HT-29 (cell line): ENCODE data around the gene SBSN. TPM values are rescaled to one million over a fixed set of nuclear protein-coding genes. Genes with fewer than 3 reads are reported as not detected.

ENCODE experiments used
- DNase-seq: peaks from one replicate; pipeline ENCODE4 v3.0.0-alpha.2; 2015; ENCODE audit warnings: low spot score
- total RNA-seq: library from RNA; depleted of rRNA; stranded (reverse); fragments of >200 nt; shearing (Covaris generic); gene quantifications from 2 replicates; pipeline ENCODE4 v1.2.3, GENCODE V29; 2014

The SBSN gene
- total RNA-seq, 1 experiment from 2014 or later, result not detected

DNA sequence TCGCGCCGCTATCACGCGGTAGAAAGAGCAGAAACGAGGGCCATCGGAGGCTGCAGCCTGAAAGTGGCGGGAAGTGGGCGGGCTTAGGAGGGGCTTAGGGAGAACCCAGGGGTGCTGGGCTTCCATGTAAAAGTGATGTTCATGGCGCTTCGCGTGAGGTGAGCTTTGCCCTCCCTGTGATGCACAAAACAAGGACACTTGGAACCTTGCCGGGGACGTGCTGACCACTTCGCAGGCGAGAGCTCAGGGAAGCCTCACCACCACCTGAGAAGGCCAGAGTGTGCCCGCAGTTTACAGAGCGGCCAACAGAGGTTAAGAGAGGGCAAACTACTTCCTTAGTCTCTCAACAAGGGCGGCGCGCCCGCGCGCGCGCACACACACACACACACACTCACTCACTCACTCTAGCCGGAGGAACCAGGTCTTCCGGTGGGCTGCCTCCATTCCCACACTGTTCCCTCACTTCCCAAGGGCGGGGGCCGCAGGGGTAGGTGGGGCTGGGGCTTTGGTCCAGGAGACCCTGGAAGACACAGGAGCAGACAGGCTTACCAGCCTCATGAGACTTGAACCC is 5.8 kb upstream of the SBSN start:
- peak; percentile 74 for DNase-seq

DNA sequence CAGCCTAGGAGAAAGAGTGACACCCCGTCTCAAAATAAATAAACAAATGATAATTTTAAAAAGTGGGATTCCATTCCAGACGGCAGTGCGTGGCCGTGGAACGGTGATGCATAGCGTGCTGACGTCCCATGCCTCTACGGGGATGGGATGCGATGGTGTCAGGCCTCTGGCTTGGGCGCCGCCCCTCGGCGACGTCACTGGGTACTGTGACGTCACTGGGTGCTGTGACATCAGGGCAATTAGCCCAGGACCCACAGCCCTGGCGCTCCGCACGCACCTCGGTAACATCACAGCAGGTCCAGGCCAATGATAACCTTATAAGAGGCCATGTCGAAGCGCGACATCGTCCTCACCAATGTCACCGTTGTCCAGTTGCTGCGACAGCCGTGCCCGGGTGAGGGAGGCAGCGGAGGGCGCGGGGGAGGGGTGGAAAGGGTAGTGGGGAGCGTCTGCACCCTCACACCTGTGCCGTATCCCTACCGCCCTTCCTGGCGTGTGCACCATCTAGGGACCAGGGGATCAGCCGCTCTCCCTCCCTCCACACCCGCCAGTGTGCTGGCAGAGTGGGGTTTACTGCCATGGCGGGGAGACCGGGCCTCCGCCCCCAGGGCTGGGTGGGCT is 5.2 kb upstream of the SBSN start, which contains the start of gene GAPDHS:
Gene GAPDHS (plus strand): TSS at position 256 of the 621 bp plus-strand sequence. CDS start 72 bp downstream, at position 328.
- DNase-seq, result no peak

DNA sequence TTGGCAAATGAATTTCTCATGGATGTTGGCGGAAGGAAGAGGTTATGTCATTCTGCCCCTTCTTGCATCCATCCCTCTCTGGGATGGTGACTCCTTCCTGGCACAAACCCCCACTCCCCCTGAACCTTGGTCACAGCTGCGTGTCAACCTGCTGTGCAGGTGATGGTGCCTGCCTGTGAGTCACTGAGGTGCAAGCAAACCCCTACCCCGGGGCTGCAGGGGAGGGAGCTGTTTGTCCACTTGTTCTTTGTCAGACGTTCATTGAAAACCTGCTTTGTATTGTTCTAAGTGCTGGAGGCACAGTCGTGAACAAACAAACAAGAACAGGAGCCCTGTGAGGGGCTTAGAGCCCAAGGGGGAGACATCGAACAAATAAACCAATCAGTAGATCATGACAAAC is 3.2 kb upstream of the SBSN start:
- no peak for DNase-seq

DNA sequence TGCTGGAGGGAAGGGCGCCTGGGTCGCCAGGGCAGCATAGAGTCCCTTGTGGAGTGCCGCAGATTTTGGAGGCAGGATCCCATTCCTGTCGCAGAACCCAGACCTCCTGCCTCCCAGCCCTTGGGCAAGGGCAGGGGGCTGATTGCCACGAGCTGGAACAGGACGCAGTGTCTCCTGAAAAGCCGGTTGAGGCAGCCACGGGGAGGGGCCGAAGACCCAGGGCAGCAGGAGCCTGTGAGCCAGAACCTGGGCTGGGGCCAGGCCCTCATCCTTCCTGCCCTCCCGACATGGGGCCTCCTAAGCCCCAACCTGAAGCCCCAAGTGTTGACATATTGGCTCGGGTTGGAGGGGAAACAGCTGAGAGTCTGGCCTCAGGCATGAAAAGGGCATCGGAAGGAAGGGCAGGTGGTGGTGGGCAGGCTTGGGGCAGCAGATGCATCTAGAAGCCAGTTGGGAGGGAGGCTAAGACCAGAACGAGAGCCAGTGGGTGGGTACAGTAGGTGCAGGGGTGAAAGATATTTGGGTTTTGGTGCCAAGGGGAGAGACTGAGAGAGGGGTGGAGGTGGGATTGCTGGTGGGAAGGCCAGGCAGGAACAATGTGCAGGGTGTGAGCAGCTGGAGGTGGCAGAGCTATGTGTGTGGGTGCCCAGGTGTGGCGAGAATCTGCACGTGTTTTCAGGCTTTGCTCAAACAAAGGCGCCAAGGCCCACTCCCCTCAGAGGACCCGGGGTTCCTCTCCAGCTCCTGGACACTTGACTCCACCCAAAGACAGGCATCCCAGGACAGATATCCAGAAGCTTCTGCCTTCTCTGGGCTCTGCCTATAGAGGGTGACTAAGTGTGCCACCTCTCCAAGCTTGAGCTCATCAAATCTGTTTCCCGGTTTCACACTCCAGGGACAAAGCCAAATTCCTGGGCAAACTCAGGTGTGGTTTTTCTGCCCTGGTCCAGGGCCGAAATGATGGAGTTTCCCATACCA is 1.4 kb upstream of the SBSN start:
- DNase-seq, result no peak

DNA sequence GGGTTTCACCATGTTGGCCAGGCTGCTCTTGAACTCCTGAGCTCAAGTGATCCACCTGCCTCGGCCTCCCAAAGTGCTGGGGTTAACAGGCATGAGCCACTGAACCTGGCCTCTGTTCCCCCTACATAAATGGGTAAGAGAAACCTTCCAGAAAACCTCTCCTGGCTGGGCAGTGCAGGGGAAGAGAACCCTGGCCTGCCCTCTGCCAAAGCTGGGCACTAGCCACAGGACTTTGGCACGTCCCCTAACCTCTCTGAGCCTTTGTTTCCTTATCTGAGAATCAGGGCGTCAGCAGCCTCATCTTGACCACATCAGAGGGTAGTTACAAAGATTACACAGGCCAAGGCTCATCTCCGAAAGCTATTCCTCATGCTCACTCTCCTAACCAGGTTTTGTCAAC is 2.2 kb downstream of the SBSN start:
- DNase-seq, result no peak

DNA sequence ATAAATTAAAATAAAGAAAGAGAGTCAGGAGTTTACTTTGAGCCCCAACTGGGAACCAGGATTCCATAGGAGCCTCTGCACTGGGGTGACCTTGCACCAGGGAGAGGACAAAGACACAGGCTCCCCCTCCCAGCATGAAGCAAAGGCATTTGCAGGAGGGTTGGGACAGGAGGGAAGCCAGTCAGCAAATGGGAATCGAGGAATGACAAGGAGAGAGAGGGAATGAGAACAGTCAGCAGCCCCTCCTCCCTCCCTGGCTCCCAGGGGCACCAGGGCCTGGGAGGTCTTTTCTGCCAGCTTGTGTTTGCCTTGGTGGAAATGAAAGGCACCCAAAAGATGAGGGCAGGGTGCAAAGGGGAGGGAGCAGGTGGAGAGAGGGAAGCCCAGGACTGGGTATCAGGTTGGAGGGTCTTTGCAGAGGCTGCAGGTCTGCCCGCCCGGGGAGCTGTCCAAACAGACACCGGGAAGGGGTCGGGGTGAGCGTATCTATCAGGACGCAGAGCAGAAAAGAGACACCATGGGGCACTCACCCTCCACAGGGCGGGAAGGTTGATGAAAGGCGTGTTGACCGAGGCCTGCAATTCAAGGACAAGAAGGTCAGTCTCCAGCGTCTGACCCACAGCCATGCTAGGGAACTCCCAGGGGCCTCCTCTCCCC is 3.8 kb downstream of the SBSN start:
- no peak for DNase-seq

DNA sequence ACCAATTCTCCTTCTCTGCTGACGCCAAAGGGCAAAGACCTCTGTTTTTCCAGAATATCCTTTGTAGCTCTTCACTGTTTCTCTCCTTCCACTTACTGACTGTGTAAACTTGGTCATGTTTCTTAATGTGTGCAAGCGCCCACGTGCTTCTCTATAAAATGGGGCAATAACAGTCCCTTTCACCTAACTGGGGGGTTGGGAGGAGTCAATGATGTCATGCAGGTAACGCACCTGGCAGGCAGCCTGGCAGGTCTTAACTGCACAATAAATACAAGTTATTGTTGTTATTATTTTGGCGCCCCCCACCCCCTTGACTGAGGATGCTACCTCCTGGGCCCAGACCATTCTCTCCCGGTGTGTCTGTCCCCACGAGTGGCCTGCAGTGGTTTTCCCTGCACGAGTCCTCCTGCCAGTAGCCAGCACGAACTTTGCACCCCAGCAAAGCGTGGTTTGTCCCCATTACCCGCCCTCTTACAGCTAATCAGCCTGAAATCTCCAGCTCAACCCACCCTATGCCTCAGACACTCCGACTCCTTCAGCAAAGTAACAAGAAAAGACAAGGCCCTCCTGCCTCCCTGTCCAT is 5.3 kb downstream of the SBSN start:
- peak; percentile 26 for DNase-seq

DNA sequence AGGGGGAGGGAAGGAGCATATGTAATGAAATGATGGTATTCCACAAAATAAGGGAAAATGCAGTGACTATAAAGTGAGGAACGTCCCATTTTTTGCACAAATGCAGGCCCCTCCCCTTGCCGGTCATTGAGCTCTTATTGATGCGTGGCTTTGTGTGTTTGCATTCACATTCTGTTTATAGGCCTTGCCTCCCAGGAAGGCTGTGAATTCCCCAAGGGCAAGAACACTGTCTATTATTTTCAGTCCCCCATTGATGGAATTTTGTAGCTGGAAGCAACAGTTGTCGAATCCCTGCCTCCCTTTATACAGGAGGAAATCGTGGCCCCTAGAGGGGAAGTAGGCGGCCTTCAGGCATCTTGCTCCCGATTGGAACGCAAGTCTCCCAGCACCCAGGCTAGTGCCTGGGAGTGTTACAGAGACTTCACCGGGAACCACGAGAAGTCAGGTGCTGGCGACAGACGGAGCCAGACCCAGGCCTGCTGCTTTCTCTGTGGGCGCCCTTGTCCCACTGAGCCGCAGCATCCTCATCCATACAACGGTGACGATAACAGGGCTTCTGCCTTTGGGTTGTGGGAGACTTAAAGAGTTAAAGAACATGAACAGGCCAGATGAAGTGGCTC is 6.9 kb downstream of the SBSN start:
- DNase-seq, result no peak

DNA sequence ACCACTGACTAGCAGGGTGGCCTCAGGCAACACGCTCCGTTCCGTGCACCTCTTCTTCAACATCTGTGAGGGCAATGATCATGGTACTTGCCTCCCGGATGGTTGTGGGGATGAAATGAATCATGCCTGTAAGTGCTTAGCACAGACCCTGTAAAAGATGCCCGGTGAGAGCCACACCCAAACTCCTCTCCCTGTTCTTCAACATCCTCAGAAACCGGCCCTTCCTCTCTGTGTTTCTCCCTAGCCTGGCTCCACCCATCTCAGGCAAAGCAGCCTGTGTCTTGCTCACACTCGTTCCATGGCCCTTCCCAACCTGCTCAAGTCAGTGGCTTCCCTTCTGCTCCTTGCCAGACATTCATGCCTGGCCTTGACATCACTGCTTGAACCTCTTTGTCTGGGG is 8.8 kb downstream of the SBSN start:
- DNase-seq, result no peak

DNA sequence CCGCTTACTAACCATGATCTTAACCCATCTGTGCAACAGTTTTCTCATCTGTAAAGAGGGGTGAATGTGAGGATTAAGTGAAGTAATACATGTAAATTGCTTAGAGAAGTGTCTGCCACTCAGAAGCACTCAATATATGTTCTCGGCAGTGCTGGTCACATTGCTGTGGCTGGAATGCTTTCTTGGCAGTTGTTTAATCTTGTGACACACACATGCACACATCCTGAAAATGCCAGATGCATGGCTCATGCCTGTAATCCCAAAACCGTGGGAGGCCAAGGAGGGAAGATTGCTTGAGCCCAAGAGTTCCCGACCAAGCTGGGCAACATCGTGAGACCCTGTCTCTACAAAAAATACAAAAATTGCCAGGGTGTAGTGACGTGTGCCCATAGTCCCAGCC is 9.8 kb downstream of the SBSN start:
- DNase-seq, result no peak

DNA sequence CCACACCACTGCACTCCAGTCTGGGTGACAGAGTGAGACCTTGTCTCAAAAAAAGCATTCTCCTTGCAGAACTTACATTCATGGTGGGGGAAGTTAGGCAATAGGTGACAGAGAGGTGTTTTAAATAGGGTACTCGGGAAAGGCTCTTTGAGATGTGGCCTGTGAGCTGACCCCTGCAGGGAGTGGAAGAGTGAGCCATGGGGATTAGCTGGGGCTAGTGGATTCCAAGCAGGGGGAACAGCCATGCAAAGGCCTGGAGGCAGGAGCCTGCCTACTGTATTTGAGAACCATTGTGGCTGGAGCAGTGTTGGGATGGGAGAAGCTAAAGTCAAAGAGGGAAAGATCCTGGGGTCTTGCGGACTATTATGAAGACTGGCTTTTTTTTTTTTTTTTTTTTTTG is 10.8 kb downstream of the SBSN start:
- no peak for DNase-seq

DNA sequence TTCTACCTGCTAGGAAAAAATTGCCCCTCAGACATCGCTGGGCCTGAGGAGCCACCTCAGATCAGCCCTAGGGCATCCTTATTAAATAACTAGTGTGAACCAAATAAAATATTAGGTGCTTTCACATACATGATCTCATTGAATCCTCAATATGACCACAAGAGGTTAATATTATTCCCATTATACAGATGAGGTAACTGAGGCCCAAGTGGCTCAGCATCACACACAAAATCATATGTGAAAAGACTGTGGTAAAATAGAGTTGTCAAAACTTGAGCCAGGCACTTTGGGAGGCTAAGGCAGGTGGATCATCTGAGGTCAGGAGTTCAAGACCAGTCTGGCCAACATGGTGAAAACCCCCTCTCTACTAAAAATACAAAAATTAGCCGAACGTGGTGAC is 11.8 kb downstream of the SBSN start:
- no peak for DNase-seq

DNA sequence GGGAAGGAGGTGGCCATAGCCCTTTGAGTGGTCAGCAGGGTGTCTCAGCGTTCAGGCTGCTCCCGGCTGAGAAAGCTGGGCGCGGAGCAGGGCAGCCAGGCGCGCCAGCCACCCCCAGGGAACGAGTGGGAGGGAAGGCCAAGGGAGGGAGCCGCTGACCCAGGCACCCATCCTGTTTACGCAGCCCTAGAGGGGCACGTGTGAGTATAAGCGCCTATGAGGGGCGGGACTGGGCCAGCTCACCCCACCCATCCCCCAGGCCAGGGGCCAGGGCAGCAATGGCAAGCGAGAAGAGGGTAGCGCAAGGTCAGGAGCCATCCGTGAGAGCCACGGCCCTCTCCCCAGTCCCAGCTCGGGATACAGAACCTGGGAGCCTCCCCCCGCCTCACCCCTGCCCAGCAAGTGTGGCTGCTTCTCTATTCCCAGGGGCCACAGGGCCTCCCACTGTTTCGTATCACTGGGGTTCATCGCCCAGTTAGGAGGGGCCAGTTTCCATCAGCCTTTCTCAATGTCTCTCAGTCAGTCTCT is 13.8 kb downstream of the SBSN start:
- DNase-seq, result no peak

DNA sequence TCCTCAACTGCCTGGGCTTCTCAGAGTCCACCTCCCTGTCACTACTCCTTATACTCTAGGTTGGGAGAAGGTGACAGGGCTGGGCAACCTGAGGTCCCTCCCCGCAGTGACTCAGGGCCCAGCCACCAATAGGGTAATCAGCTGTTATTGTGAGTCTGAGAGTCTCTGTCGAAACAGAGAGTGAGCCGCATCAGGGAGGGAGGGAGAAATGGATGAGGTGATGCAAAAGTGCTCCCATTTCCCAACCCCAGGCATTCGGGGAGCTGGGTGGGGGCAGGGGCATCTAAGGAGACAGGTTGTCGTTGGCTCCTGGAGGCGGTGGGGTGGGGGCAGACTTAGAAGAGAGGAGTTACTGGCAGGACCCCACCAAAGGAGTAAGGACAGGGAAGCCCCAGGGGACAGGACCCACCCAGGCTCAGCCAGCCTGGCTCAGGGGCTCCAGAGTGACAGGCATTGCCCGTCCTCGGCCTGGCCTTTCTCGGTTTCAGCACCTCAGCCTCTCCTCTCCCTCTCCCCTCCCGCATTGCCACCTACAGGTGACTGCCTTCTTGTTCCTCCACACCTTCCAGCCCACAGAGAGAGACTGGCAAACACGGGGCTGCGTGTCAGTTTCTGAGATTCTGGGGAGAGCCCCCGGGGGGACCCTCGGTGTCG is 14.4 kb downstream of the SBSN start, which contains the start of gene DMKN:
Gene DMKN (minus strand): TSS at position 22 of the 654 bp plus-strand sequence. CDS start 174 bp downstream, outside the sequence.
- no peak for DNase-seq

DNA sequence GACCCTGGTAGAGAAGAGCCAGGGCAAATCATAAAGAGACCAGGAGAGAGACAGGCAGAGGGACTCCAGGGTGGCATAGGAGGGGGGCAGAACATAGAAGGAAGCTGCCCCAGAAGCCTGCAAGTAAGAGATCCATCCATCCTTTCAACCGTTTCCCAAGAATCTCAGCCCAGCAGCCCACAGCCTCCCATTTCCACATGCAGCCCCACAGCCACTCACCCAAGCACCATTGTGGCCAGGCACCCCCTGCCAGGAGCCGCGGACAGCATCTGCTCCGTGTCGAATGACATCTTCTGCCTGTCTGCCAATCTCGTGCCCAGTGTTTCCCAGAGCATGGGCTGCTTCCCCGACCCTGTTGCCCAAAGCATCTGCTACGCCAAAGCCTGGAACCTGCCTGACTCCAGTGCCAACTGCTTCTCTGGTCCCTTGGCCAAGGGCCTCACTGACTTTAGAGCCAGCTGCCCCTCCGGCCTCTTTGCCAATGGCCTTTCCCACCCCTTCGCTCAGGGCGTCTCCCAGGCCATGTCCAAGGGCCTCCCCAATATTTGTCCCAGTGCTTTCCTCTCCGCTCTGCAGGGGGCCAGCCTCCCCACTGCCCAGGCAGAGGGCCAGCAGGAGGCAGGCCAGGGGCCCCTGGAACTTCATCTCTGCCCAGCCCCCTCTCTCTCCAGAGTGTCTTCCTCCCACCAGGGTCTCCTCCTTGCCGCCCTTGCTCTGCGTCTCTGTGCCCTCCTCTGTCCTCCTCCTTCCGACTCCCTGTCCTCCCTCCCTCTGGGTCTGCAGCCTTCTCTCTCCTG is 15.1 kb downstream of the SBSN start:
- no peak for DNase-seq

DNA sequence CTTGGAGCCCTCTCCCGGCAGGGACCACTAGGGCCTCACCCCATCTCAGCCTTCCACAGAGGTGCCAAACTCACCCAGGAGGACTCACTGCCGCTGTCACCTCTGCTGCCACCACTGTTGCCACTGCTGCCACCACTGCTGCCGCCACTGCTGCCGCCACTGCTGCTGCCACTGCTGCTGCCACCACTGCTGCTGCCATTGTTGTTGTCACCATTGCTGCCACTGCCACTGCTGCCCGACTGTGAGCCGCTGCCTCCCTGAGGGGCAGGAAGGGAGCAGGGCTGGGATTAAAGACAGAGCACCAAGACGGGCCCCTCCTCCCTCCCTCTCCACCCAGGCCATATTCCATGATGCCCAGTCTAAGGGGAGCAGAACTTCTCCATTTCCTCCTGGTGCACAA is 16.8 kb downstream of the SBSN start:
- no peak for DNase-seq

DNA sequence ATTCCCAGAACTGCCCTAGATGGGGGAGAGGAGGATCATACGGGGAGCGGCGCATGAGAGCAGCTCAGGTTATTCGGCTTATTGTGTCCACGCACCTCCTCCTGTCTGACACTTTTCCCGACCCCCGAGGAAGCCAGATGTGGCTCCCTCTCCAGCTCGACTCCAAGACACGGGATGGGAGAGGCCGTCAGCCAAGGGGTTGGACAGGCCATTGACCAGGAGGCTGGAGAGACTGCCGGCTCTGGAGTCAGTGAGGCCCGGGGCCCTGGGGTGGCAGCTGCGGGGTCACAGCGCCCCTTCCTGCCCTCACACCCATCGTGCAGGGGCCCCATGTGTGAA is 17.5 kb downstream of the SBSN start:
- DNase-seq, result no peak

DNA sequence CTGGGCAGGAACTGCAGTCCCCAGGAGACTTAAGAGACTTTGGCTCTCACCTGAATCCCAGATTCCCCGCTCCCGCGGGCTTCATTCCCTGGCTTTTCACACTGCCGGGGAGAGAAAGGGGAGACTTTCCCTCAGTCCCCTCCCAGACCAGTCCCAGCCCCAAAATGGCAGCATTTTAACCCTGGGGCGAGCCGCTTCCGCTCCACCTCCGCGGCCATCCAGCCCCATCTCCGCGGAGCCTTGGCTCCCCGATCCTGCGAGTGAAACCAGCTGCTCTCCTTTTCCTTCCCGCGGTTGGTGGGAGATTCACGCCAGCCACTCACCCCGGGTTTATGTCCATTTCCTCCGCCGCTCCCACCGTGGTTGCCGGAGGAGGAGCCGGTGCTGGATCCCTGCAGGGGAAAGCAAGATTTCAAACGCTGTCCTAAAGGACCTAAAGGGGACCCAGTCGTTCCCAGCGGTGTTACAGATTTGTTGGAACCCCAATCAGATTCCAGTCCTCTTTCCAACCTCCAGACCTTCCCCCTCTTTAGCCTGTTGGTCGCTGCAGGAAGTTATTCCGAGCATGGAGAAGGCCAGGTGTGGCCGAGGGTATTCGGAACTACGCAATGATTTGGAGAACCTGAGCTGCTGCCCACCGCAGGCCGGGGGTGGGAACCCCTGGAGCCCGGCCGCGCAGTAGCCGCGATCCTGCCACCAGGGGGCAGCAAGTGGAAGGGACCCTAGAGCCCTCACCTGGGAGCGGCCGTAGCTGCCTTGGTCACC is 18.1 kb downstream of the SBSN start:
- DNase-seq, result peak; percentile 93
